Neural crest cell (in vitro differentiated cells): ENCODE results near the gene CDK6. TPM values are rescaled to one million over a fixed set of nuclear protein-coding genes. Genes with fewer than 3 reads are reported as not detected.

ENCODE experiments used
- DNase-seq: peaks from one replicate; pipeline ENCODE4 v3.0.0; 2021; ENCODE audit warnings: low read depth, mixed read lengths, low spot score
- H3K27ac Mint-ChIP-seq: one replicate; pipeline ENCODE4 v1.8.0; 2021; ENCODE audit warnings: mild to moderate bottlenecking, mixed read lengths; ENCODE audit not compliant: unreplicated experiment
- H3K27me3 Mint-ChIP-seq: 2 replicates; pipeline ENCODE4 v1.8.0; 2021; ENCODE audit warnings: low read depth, mild to moderate bottlenecking, mixed read lengths
- H3K36me3 Mint-ChIP-seq: 2 replicates; pipeline ENCODE4 v1.8.0; 2021; ENCODE audit warnings: low read depth, mild to moderate bottlenecking, mixed read lengths
- H3K4me1 Mint-ChIP-seq: 2 replicates; pipeline ENCODE4 v1.8.0; 2021; ENCODE audit warnings: mixed read lengths
- H3K4me3 Mint-ChIP-seq: one replicate; pipeline ENCODE4 v1.8.0; 2021; ENCODE audit warnings: mild to moderate bottlenecking, mixed read lengths
- H3K9me3 Mint-ChIP-seq: 2 replicates; pipeline ENCODE4 v1.8.0; 2021; ENCODE audit warnings: mixed read lengths
- total RNA-seq: library from RNA; stranded (reverse); gene quantifications from 2 replicates; pipeline ENCODE4 v1.2.1, GENCODE V29; 2021
- TF ChIP-seq, protein P1 (sequence below): fragments of 200-600 bp; sonication (generic); conservative IDR thresholded peaks from 2 replicates; pipeline ENCODE4 v1.5.0; 2021; ENCODE audit warnings: antibody characterized with exemption, mild to moderate bottlenecking

Gene CDK6
- total RNA-seq, 1 donor from 2014 or later: 42.9 TPM

DNA sequence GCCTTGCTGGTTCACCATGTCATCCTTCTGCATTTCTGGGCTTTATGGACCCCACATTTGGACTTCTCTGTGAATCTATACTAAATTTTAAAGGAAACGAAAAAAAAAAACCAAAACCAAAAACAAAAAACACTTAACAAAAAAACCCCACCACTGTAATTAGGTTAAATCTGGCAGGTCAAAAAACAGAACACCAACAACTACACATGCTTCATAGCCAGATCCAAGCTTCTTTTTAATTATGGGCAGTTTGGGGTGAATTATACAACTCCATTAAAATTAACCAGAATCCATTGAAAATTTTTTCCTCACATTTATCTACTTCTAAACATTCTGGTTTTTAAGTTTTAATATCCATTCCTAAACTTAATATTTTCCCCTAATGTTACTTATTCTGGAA lies 58.4 kb downstream of the CDK6 start:
- TF ChIP-seq, protein P1, sequence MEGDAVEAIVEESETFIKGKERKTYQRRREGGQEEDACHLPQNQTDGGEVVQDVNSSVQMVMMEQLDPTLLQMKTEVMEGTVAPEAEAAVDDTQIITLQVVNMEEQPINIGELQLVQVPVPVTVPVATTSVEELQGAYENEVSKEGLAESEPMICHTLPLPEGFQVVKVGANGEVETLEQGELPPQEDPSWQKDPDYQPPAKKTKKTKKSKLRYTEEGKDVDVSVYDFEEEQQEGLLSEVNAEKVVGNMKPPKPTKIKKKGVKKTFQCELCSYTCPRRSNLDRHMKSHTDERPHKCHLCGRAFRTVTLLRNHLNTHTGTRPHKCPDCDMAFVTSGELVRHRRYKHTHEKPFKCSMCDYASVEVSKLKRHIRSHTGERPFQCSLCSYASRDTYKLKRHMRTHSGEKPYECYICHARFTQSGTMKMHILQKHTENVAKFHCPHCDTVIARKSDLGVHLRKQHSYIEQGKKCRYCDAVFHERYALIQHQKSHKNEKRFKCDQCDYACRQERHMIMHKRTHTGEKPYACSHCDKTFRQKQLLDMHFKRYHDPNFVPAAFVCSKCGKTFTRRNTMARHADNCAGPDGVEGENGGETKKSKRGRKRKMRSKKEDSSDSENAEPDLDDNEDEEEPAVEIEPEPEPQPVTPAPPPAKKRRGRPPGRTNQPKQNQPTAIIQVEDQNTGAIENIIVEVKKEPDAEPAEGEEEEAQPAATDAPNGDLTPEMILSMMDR: no peak
- H3K27me3 Mint-ChIP-seq: no peaks in the 10 kb centered on the region
- H3K4me3 Mint-ChIP-seq: no peak overlapping the region
- H3K4me1 Mint-ChIP-seq: peaks cover 13% of the 10 kb centered on the region
- no peaks in the 10 kb centered on the region for H3K9me3 Mint-ChIP-seq
- peaks cover 11% of the 10 kb centered on the region for H3K36me3 Mint-ChIP-seq
- DNase-seq: no peak
- no peak overlapping the region for H3K27ac Mint-ChIP-seq

DNA sequence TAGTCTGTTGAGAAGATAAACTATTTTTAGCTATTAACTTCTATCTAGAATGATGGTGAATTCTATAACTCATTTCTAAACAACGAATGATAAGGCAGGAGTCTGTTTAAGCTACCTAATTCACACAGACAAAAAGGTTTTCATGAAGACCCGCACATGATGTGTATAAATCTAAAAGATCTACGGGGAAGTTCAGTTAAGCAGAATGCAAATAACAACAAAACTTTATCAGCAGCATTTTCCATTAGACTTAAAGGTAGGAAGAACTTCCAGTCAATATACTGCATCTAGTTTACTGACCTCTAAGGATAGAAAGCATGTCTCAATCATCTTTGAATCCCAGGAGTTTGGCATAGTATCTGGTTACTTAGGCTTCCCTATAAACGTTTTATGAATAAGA lies 62.6 kb downstream of the CDK6 start:
- DNase-seq: no peak
- no peak overlapping the region for H3K27ac Mint-ChIP-seq
- no peak overlapping the region for H3K4me3 Mint-ChIP-seq
- H3K27me3 Mint-ChIP-seq: no peaks in the 10 kb centered on the region
- H3K36me3 Mint-ChIP-seq: peaks cover 11% of the 10 kb centered on the region
- no peaks in the 10 kb centered on the region for H3K9me3 Mint-ChIP-seq
- H3K4me1 Mint-ChIP-seq: peaks cover 9% of the 10 kb centered on the region
- TF ChIP-seq, protein P1: no peak

DNA sequence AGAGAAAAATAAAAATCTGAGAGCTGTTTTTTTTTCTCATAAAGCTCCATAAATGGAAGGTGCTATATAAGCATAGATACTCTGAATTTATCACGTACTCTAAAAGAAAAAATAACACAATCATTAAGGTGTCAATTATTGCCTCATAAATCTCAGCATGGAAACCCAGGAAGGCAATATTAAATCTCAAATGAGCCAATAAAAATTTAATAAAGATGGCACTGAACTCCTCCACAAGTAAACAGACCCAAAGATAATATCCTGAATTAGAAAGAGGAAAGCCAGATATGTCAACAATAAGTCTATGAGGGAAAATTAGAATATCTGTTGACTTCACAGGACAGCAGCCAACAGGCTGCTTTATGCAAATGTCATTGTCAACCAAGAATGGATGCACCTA lies 66.5 kb downstream of the CDK6 start:
- H3K27ac Mint-ChIP-seq: no peak overlapping the region
- H3K4me3 Mint-ChIP-seq: no peak overlapping the region
- no peak for DNase-seq
- H3K36me3 Mint-ChIP-seq: peaks cover 7% of the 10 kb centered on the region
- no peaks in the 10 kb centered on the region for H3K9me3 Mint-ChIP-seq
- H3K4me1 Mint-ChIP-seq: peaks cover 43% of the 10 kb centered on the region
- TF ChIP-seq, protein P1: no peak
- H3K27me3 Mint-ChIP-seq: no peaks in the 10 kb centered on the region

DNA sequence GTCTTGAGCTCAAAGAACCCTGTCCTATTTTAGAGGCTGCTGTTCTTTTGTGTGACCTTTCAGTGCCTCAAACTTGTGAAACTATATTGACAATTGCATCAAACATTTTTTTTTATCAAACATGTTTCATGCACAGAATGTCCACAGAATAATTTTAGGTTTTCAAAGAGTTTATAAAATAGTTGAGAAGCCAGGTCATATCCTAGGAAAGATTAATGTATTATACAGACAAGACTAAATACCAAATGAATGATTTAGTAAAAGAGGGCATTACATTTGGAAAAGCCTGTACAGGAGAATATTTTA lies 67.0 kb downstream of the CDK6 start:
- no peak overlapping the region for H3K4me3 Mint-ChIP-seq

DNA sequence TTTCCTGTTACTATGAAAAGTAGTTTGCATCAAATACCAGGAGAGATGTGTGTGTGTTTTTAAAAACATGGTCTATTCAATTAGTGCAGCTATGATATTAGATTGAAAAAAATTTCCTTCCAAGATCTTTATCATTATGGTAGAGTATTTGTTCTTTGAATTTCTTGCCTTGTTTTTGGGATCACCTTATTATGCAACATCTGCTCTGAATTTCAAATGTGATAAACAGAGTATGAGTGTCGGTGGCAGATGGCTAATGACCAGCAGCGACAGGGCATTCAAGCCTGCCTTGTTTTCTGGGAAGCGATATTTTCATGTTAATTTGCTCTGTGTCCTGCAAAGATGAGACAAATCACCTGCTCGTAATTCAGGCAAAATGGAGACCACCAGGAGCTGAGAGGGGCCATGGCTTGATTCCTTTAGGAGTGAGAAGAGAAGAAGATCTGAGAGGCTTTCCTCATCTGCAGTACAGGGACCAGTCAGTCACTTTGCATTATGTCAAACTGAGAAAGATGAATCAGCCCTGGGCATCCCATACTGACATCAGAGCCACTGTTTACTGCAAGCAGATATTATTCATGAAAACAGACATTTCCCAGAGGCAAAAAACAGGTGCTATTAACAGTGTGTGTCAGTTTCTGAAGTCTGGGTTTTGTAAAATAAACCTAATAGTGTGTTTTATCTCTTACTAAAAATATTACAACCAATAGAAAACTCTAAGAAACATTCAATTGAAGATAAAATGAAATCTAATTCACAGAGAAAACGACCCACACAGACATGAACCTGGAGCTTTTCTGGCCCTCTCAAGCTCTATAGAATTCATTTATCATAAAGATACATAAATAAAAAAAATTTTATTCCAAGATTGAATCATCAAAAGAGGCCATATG lies 67.6 kb downstream of the CDK6 start:
- Mint-ChIP-seq H3K4me3 (no peak overlapping the region), H3K36me3 (peaks cover 4% of the 10 kb centered on the region), H3K27ac (peak overlapping the region; percentile 91), H3K9me3 (no peaks in the 10 kb centered on the region), H3K27me3 (no peaks in the 10 kb centered on the region), H3K4me1 (peaks cover 44% of the 10 kb centered on the region)
- TF ChIP-seq, protein P1: no peak
- DNase-seq: no peak

More for the DNA sequence above, 67.0 kb downstream of the CDK6 start:
- TF ChIP-seq, protein P1: no peak
- Mint-ChIP-seq H3K4me1 (peaks cover 43% of the 10 kb centered on the region), H3K27ac (no peak overlapping the region), H3K27me3 (no peaks in the 10 kb centered on the region), H3K36me3 (peaks cover 4% of the 10 kb centered on the region), H3K9me3 (no peaks in the 10 kb centered on the region)
- no peak for DNase-seq
